H1 (cell line): ENCODE data around the gene ZNF546. TPM values are rescaled to one million over a fixed set of nuclear protein-coding genes. Genes with fewer than 3 reads are reported as not detected.
A peak's percentile ranks its signal among the peaks of the same experiment; 100 is the strongest.
"Not testable (repeated sequence)": the region's sequence is repeated elsewhere in the genome, so short reads cannot be mapped to it uniquely, and the experiment has no call there.

Experiments used
- CTCF ChIA-PET: fragments of 300-600 bp; sonication (Branson Sonifier 250); formaldehyde crosslinking; loops from one replicate; lab custom pipeline; 2021; ENCODE audit not compliant: partially characterized antibody; lab: Charles Lee
- POLR2A ChIA-PET: fragments of 300-600 bp; sonication (Branson Sonifier 250); formaldehyde crosslinking; loops from one replicate; lab custom pipeline; 2021; ENCODE audit warnings: inconsistent platforms; ENCODE audit not compliant: partially characterized antibody; lab: Charles Lee
- DNase-seq, 2 experiments: peaks; one replicate each; pipeline versions ENCODE4 v3.0.0 to v3.0.0-alpha.2; 2010 to 2022; ENCODE audit warnings: low spot score in 2 of 2, low read depth in 1 of 2, mixed read lengths in 1 of 2
- FAIRE-seq: peaks from 2 replicates; lab custom pipeline; 2011; peaks lifted over from hg19 to GRCh38; lab: Jason Lieb, UNC
- H2AFZ ChIP-seq: 2 replicates; pipeline ENCODE4 v1.8.1; 2012; ENCODE audit warnings: low read length, inconsistent platforms
- H2AK5ac ChIP-seq: 2 replicates; pipeline ENCODE4 v1.6.1; 2013; ENCODE audit warnings: low read depth, low read length
- H2BK120ac ChIP-seq: replicated peaks from 2 replicates; pipeline ENCODE3; 2013; ENCODE audit warnings: low read depth, low read length, inconsistent platforms
- H2BK12ac ChIP-seq: 2 replicates; pipeline ENCODE4 v1.6.1; 2013; ENCODE audit warnings: low read depth, low read length
- H2BK15ac ChIP-seq: 2 replicates; pipeline ENCODE4 v1.6.1; 2013; ENCODE audit warnings: low read length
- H2BK20ac ChIP-seq: 2 replicates; pipeline ENCODE4 v1.6.1; 2013; ENCODE audit warnings: low read length
- H2BK5ac ChIP-seq: 2 replicates; pipeline ENCODE4 v1.6.1; 2013; ENCODE audit warnings: low read depth, low read length
- H3K14ac ChIP-seq: 2 replicates; pipeline ENCODE4 v1.6.1; 2013; ENCODE audit warnings: inconsistent platforms; ENCODE audit not compliant: insufficient read length
- H3K18ac ChIP-seq: 2 replicates; pipeline ENCODE4 v1.6.1; 2013; ENCODE audit warnings: low read length; ENCODE audit errors: extremely low read depth
- H3K23ac ChIP-seq: 2 replicates; pipeline ENCODE4 v1.6.1; 2013; ENCODE audit warnings: inconsistent platforms; ENCODE audit not compliant: insufficient read length
- H3K23me2 ChIP-seq: 2 replicates; pipeline ENCODE4 v1.6.1; 2013; ENCODE audit warnings: low read depth, low read length
- H3K27ac ChIP-seq: 2 replicates; pipeline ENCODE4 v1.6.1; 2011; ENCODE audit warnings: low read depth, low read length, inconsistent platforms
- H3K27me3 ChIP-seq, 4 experiments: replicated peaks in 1 of 4; 1 replicate in 1 of 4; 2 replicates in 3 of 4; pipeline versions ENCODE4 v1.6.1 to v1.8.1; 2011 to 2013; ENCODE audit warnings: low read length in 3 of 4, mild to moderate bottlenecking in 3 of 4, inconsistent platforms in 2 of 4, mixed read lengths in 2 of 4, moderate library complexity in 1 of 4; ENCODE audit not compliant: control insufficient read depth in 3 of 4, insufficient read depth in 3 of 4; ENCODE audit errors: extremely low read depth in 1 of 4
- H3K36me3 ChIP-seq, 4 experiments: 2 replicates each; pipeline versions ENCODE4 v1.6.1 to v1.8.1; 2011 to 2013; ENCODE audit warnings: mild to moderate bottlenecking in 4 of 4, low read length in 3 of 4, moderate library complexity in 2 of 4, control low read depth in 1 of 4, inconsistent platforms in 1 of 4; ENCODE audit not compliant: insufficient read depth in 4 of 4, control insufficient read depth in 2 of 4
- H3K4ac ChIP-seq: replicated peaks from 2 replicates; pipeline ENCODE3; 2013; ENCODE audit warnings: low read length, low read depth, mixed read lengths, inconsistent platforms; ENCODE audit not compliant: insufficient read length
- H3K4me1 ChIP-seq, 4 experiments: replicated peaks in 1 of 4; 1 replicate in 1 of 4; 2 replicates in 3 of 4; pipeline versions ENCODE4 v1.6.1 to v1.8.1; 2011 to 2013; ENCODE audit warnings: low read length in 3 of 4, inconsistent platforms in 2 of 4, mixed read lengths in 1 of 4; ENCODE audit not compliant: insufficient read depth in 4 of 4, control insufficient read depth in 3 of 4
- H3K4me2 ChIP-seq, 2 experiments: 2 replicates each; pipeline versions ENCODE4 v1.6.1 to v1.8.1; 2011 to 2013; ENCODE audit warnings: low read depth in 2 of 2, low read length in 2 of 2, control low read depth in 1 of 2, inconsistent platforms in 1 of 2, mild to moderate bottlenecking in 1 of 2; ENCODE audit not compliant: insufficient read depth in 1 of 2
- H3K4me3 ChIP-seq, 4 experiments: fragments of 200-600, 300-600 bp in 1 of 4; sonication (generic), shearing (Covaris generic), sonication (Bioruptor Twin) in 1 of 4; 2 replicates each; pipeline versions ENCODE4 v1.5.1 to v1.8.1; 2011 to 2016; ENCODE audit warnings: low read length in 4 of 4, low read depth in 3 of 4, control low read depth in 2 of 4, inconsistent platforms in 2 of 4, mild to moderate bottlenecking in 2 of 4, mixed read lengths in 1 of 4, moderate library complexity in 1 of 4; ENCODE audit not compliant: insufficient read depth in 2 of 4; ENCODE audit errors: extremely low read depth in 1 of 4
- H3K56ac ChIP-seq: replicated peaks from 2 replicates; pipeline ENCODE3; 2013; ENCODE audit warnings: low read depth, mild to moderate bottlenecking, mixed read lengths, low read length, inconsistent platforms; ENCODE audit not compliant: insufficient read length
- H3K79me1 ChIP-seq: 2 replicates; pipeline ENCODE4 v1.6.1; 2013; ENCODE audit warnings: low read depth, low read length, control low read depth
- H3K79me2 ChIP-seq, 2 experiments: 2 replicates each; pipeline versions ENCODE4 v1.6.1 to v1.8.1; 2012 to 2013; ENCODE audit warnings: low read length in 2 of 2, mild to moderate bottlenecking in 2 of 2, inconsistent platforms in 1 of 2; ENCODE audit not compliant: insufficient read depth in 2 of 2, control insufficient read depth in 1 of 2
- H3K9ac ChIP-seq, 4 experiments: replicated peaks in 1 of 4; 1 replicate in 1 of 4; 2 replicates in 3 of 4; pipeline versions ENCODE4 v1.6.1 to v1.8.1; 2011 to 2013; ENCODE audit warnings: low read depth in 3 of 4, low read length in 3 of 4, control low read depth in 2 of 4, mild to moderate bottlenecking in 2 of 4, moderate library complexity in 2 of 4, inconsistent platforms in 1 of 4; ENCODE audit errors: extremely low read depth in 1 of 4
- H3K9me3 ChIP-seq, 2 experiments: 2 replicates each; pipeline versions ENCODE4 v1.6.1 to v1.8.1; 2012 to 2013; ENCODE audit warnings: mild to moderate bottlenecking in 2 of 2, moderate library complexity in 2 of 2, control low read depth in 1 of 2, inconsistent platforms in 1 of 2, low read depth in 1 of 2, low read length in 1 of 2, mixed read lengths in 1 of 2; ENCODE audit not compliant: insufficient read depth in 2 of 2
- H4K20me1 ChIP-seq, 2 experiments: replicated peaks in 1 of 2; 2 replicates each; pipeline versions ENCODE3 to v1.8.1; 2011 to 2013; ENCODE audit warnings: inconsistent platforms in 2 of 2, low read length in 2 of 2, mild to moderate bottlenecking in 1 of 2; ENCODE audit not compliant: insufficient read depth in 2 of 2, control insufficient read depth in 1 of 2
- H4K5ac ChIP-seq: 2 replicates; pipeline ENCODE4 v1.6.1; 2013; ENCODE audit warnings: low read length, low read depth, mixed read lengths, inconsistent platforms; ENCODE audit not compliant: insufficient read length
- H4K8ac ChIP-seq: 2 replicates; pipeline ENCODE4 v1.8.0; 2013; ENCODE audit warnings: mild to moderate bottlenecking, moderate library complexity, low read length, inconsistent platforms; ENCODE audit not compliant: insufficient read depth; ENCODE audit errors: extremely low read depth
- H4K91ac ChIP-seq: replicated peaks from 2 replicates; pipeline ENCODE3; 2013; ENCODE audit warnings: low read length, mixed read lengths, inconsistent platforms; ENCODE audit not compliant: insufficient read length
- ASH2L ChIP-seq: fragments of 200-600, 300-600 bp; sonication (generic); IDR thresholded peaks from one replicate; pipeline ENCODE4 v1.7.1; 2017; ENCODE audit warnings: low read length
- BRCA1 ChIP-seq: IDR thresholded peaks from 2 replicates; pipeline ENCODE4 v1.6.1; 2012; ENCODE audit warnings: low read depth, low read length, improper control_type of control experiment
- KDM1A ChIP-seq: fragments of 200-600, 300-600 bp; sonication (generic); IDR thresholded peaks from 2 replicates; pipeline ENCODE4 v1.7.1; 2016; ENCODE audit warnings: mild to moderate bottlenecking, low read length, borderline replicate concordance
- RXRA ChIP-seq: IDR thresholded peaks from 2 replicates; pipeline ENCODE4 v1.6.1; 2011; ENCODE audit warnings: low read depth, mild to moderate bottlenecking, low read length, moderate library complexity; ENCODE audit not compliant: insufficient read depth
- SP2 ChIP-seq: IDR thresholded peaks from 2 replicates; pipeline ENCODE4 v1.6.1; 2012; ENCODE audit warnings: mild to moderate bottlenecking, low read length, inconsistent platforms
- ZNF274 ChIP-seq: IDR thresholded peaks from 2 replicates; pipeline ENCODE4 v1.7.0; 2012; ENCODE audit warnings: low read length, borderline replicate concordance; ENCODE audit errors: extremely low read depth
- WGBS, 2 experiments: shearing (Covaris generic) in 1 of 2; methylation state at CpG; one replicate each; pipeline versions ENCODE4 v1.1.6 to v1.1.7; 2013 to 2015; ENCODE audit warnings: low lambda C conversion rate in 2 of 2, mixed read lengths in 2 of 2, inconsistent platforms in 1 of 2, low coverage in 1 of 2, missing lambda C conversion rate in 1 of 2; ENCODE audit not compliant: insufficient replicate concordance in 2 of 2, insufficient coverage in 1 of 2, insufficient read length in 1 of 2; ENCODE audit errors: extremely low coverage in 1 of 2, missing lambda C conversion rate in 1 of 2; 5-methylcytosine and 5-hydroxymethylcytosine counted together
- polyA plus RNA-seq, 7 experiments: library from polyadenylated mRNA; depleted of rRNA in 3 of 7; stranded (reverse) in 5 of 7; unstranded in 2 of 7; fragments of >200 nt in 5 of 7; fragments of 200-250 nt in 2 of 7; gene quantifications; 1 replicate in 5 of 7; 2 replicates in 1 of 7; 4 replicates in 1 of 7; pipeline versions ENCODE4 v1.2.1 to v1.2.3, GENCODE V29; 2011 to 2013; ENCODE audit warnings: missing spikeins in 2 of 7, mixed read lengths in 2 of 7
- total RNA-seq: library from RNA; stranded (reverse); fragmentation: NEBNext Ultra II Directional; extraction: Animal tissue kit (Norgen Biotek cat#: 25700); gene quantifications from 2 replicates; pipeline ENCODE4 v1.2.1, GENCODE V29; 2021
- TF ChIP-seq, protein P1 (sequence below): IDR thresholded peaks from 2 replicates; pipeline ENCODE4 v1.6.1; 2012; ENCODE audit warnings: inconsistent platforms

ZNF546 gene
- total and polyA plus RNA-seq, 2 of the 8 experiments (the other 6 are each of a cell fraction or from before 2014, with no cell fraction given): 0.21 to 1.1 TPM

DNA sequence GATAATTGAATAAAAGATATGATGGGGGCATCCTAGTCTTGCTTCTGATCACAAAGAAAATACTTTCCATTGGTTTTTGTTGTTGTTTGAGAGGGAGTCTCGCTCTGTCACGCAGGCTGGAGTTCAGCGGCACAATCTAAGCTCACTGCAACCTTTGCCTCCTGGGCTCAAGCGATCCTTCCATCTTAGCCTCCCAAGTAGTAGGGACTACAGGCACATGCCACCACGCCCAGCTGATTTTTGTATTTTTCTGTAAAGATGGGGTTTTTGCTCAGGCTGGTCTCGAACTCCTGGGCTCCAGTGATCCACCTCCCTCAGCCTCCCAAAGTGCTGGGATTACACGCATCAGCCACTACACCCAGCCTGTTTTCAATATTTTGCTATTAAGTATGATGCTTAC is 42.9 kb upstream of the ZNF546 start (continued):
- TF ChIP-seq ASH2L (no peak), BRCA1 (no peak), KDM1A (no peak), RXRA (no peak), ZNF274 (no peak), SP2 (no peak)
- TF ChIP-seq, protein P1, sequence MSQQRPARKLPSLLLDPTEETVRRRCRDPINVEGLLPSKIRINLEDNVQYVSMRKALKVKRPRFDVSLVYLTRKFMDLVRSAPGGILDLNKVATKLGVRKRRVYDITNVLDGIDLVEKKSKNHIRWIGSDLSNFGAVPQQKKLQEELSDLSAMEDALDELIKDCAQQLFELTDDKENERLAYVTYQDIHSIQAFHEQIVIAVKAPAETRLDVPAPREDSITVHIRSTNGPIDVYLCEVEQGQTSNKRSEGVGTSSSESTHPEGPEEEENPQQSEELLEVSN: no peak

DNA sequence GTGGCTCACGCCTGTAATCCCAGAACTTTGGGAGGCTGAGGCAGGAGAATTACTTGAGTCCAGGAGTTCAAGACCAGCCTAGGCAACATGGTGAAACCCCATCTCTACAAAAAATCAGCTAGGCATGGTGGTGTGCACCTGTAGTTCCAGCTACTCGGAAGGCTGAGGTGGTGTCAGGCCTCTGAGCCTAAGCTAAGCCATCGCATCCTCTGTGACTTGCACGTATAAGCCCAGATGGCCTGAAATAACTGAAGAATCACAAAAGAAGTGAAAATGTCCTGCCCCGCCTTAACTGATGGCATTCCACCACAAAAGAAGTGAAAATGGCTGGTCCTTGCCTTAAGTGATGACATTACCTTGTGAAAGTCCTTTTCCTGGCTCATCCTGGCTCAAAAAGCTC is 39.0 kb upstream of the ZNF546 start:
- ChIA-PET POLR2A (interaction anchor here (1.4 to 1.6 kb wide), 2 partner anchors 12 to 16 kb away, joined by 3 to 6 read pairs; no protein-coding TSS in a partner anchor), CTCF (interaction anchor here (1.2 kb wide), 1 partner anchor 13 kb away, joined by 5 read pairs; the partner anchor contains the start of gene PSMC4)
- H3K27ac ChIP-seq, H2BK5ac ChIP-seq, H2BK12ac ChIP-seq, H3K4ac ChIP-seq, H3K4me1 ChIP-seq, H3K9me3 ChIP-seq, H3K23me2 ChIP-seq, H2BK20ac ChIP-seq, H4K20me1 ChIP-seq, H3K18ac ChIP-seq, H2AFZ ChIP-seq, H2BK15ac ChIP-seq, H3K27me3 ChIP-seq, H3K56ac ChIP-seq, H3K4me3 ChIP-seq, H3K14ac ChIP-seq, H3K79me1 ChIP-seq, DNase-seq, H4K5ac ChIP-seq, H3K79me2 ChIP-seq, H4K8ac ChIP-seq, H3K36me3 ChIP-seq, H2BK120ac ChIP-seq, H3K9ac ChIP-seq, H4K91ac ChIP-seq, FAIRE-seq, H3K23ac ChIP-seq, H3K4me2 ChIP-seq: not testable (repeated sequence)
- 0 out of 2 replicates have a peak overlapping the region, but pooled peaks have one; percentile 48 for H2AK5ac ChIP-seq
- WGBS, 2 experiments: 87% methylated on average over 5 of the region's 5 CpGs; no CpG with 5 or more reads in 1 of the 2 experiments
